MCF 10A (cell line): Measurements from ENCODE around the gene OR6V1. TPM values are rescaled to one million over a fixed set of nuclear protein-coding genes. Genes with fewer than 3 reads are reported as not detected.

Experiments
- BruUV-seq: library from RNA; stranded (reverse); fragments of 400-500 nt; replicated peaks from 2 replicates; lab custom pipeline; 2021; lab: Mats Ljungman, UMichigan
- CTCF ChIA-PET: fragments of 300-600 bp; sonication (Branson Sonifier 250); formaldehyde crosslinking; extraction: SDS; loops from one replicate; lab custom pipeline; 2021; ENCODE audit warnings: antibody characterized with exemption, inconsistent platforms; lab: Yijun Ruan, JAX
- POLR2A ChIA-PET: fragments of 300-600, 350-650 bp; sonication (Branson Sonifier 250); formaldehyde crosslinking; extraction: SDS; loops from one replicate; lab custom pipeline; 2020; ENCODE audit warnings: antibody characterized with exemption, inconsistent platforms; lab: Yijun Ruan, JAX
- DNase-seq: peaks from one replicate; pipeline ENCODE4 v3.0.0-alpha.2; 2018; ENCODE audit not compliant: unreplicated experiment
- H3K27ac Mint-ChIP-seq: one replicate; pipeline ENCODE4 v1.8.0; 2022; ENCODE audit warnings: mild to moderate bottlenecking, low read depth, mixed read lengths; ENCODE audit not compliant: unreplicated experiment
- H3K27me3 Mint-ChIP-seq: one replicate; pipeline ENCODE4 v1.8.0; 2022; ENCODE audit warnings: mixed read lengths; ENCODE audit not compliant: insufficient read depth, unreplicated experiment
- H3K36me3 Mint-ChIP-seq: one replicate; pipeline ENCODE4 v1.8.0; 2022; ENCODE audit warnings: mild to moderate bottlenecking, moderate library complexity, mixed read lengths; ENCODE audit not compliant: insufficient read depth, unreplicated experiment
- H3K4me1 Mint-ChIP-seq: one replicate; pipeline ENCODE4 v1.8.0; 2022; ENCODE audit warnings: mixed read lengths; ENCODE audit not compliant: insufficient read depth, unreplicated experiment
- H3K4me3 Mint-ChIP-seq: one replicate; pipeline ENCODE4 v1.8.0; 2022; ENCODE audit warnings: mild to moderate bottlenecking, moderate library complexity, mixed read lengths; ENCODE audit not compliant: unreplicated experiment
- H3K9me3 Mint-ChIP-seq: one replicate; pipeline ENCODE4 v1.8.0; 2022; ENCODE audit warnings: mixed read lengths; ENCODE audit not compliant: unreplicated experiment
- CTCF ChIP-seq: fragments of 200-600 bp; IDR thresholded peaks from one replicate; pipeline ENCODE4 v1.8.0; 2022; ENCODE audit warnings: antibody characterized with exemption, mild to moderate bottlenecking; ENCODE audit not compliant: unreplicated experiment
- intact Hi-C: fragments of 100-400 bp; cut with micrococcal nuclease; formaldehyde crosslinking; loops from 2 replicates; pipeline ENCODE4 v1.14.1; 2022
- total RNA-seq: library from RNA; stranded (reverse); gene quantifications from 2 replicates; pipeline ENCODE4 v1.2.3, GENCODE V29; 2022

OR6V1 gene
- total RNA-seq, 1 experiment from 2014 or later, result not detected

- ChIA-PET POLR2A (interaction anchor here (1.1 to 1.4 kb wide), 2 partner anchors 8 to 25 kb away, joined by 3 read pairs; no protein-coding TSS in a partner anchor), CTCF (interaction anchor here (2.2 kb wide), 1 partner anchor 189 kb away, joined by 6 read pairs; no protein-coding TSS in a partner anchor)
- no TSS peak for BruUV-seq
- Mint-ChIP-seq H3K27me3 (peaks cover 34% of the 10 kb centered on the region), H3K9me3 (no peaks in the 10 kb centered on the region), H3K36me3 (no peaks in the 10 kb centered on the region), H3K4me3 (no peak within 1 kb of the TSS), H3K27ac (no peak within 1 kb of the TSS), H3K4me1 (no peaks in the 10 kb centered on the region)
- no peak for TF ChIP-seq CTCF
- DNase-seq, result no peak
- intact Hi-C loops, result no loop called here
These were observed 25.1 kb upstream of the OR6V1 start, which contains the start of gene OR9A2 for GRCh38 chr7:143027032-143027431. TSS of gene OR9A2 (minus strand) at chr7:143027132. CDS start at chr7:143027132, 0 bp downstream.

GRCh38 chr7:143027683-143028082 lies 24.5 kb upstream of the OR6V1 start:
- no peak for DNase-seq
- Mint-ChIP-seq H3K27ac (no peak overlapping the region), H3K36me3 (no peaks in the 10 kb centered on the region), H3K4me3 (no peak overlapping the region), H3K27me3 (peaks cover 34% of the 10 kb centered on the region), H3K4me1 (no peaks in the 10 kb centered on the region), H3K9me3 (no peaks in the 10 kb centered on the region)
- intact Hi-C loops, result no loop called here
- ChIA-PET POLR2A (interaction anchor here (0.7 to 1.4 kb wide), 3 partner anchors 9 to 26 kb away, joined by 3 read pairs; no protein-coding TSS in a partner anchor), CTCF (interaction anchor here (0.6 to 2.2 kb wide), 2 partner anchors 188 to 457 kb away, joined by 3 to 6 read pairs; no protein-coding TSS in a partner anchor)
- no peak for TF ChIP-seq CTCF
- no TSS peak for BruUV-seq

GRCh38 chr7:143038635-143039034 lies 13.5 kb upstream of the OR6V1 start:
- H3K4me1 Mint-ChIP-seq, result no peaks in the 10 kb centered on the region
- intact Hi-C loops, result no loop called here

More at GRCh38 chr7:143038635-143039034, 13.5 kb upstream of the OR6V1 start:
- H3K9me3 Mint-ChIP-seq, result no peaks in the 10 kb centered on the region
- DNase-seq, result no peak
- H3K36me3 Mint-ChIP-seq, result no peaks in the 10 kb centered on the region
- no TSS peak for BruUV-seq
- H3K27ac Mint-ChIP-seq, result no peak overlapping the region
- no peak overlapping the region for H3K4me3 Mint-ChIP-seq
- CTCF ChIA-PET, result interaction anchor here (1.6 kb wide), 1 partner anchor 35 kb away, joined by 3 read pairs; no protein-coding TSS in a partner anchor
- TF ChIP-seq CTCF, result no peak
- peaks cover 30% of the 10 kb centered on the region for H3K27me3 Mint-ChIP-seq
- POLR2A ChIA-PET, result interaction anchor here (0.6 kb wide), 1 partner anchor 224 kb away, joined by 3 read pairs; the partner anchor contains the start of gene GSTK1
